HL-60 (cell line): Measurements from ENCODE around the gene MAGEA11.
"Not testable (repeated sequence)": the region's sequence is repeated elsewhere in the genome, so short reads cannot be mapped to it uniquely, and the experiment has no call there.

Experiments used
- DNase-seq, 2 experiments: peaks; one replicate each; pipeline ENCODE4 v3.0.0-alpha.2; 2010 to 2020; ENCODE audit warnings: low read depth in 1 of 2, low spot score in 1 of 2
- H3K27ac ChIP-seq: fragments of 250-450 bp; sonication (Bioruptor Pico); replicated peaks from 2 replicates; pipeline ENCODE4 v1.5.1; 2020; ENCODE audit warnings: mild to moderate bottlenecking, moderate library complexity
- H3K27me3 ChIP-seq: fragments of 250-450 bp; sonication (Bioruptor Pico); 2 replicates; pipeline ENCODE4 v1.5.1; 2021; ENCODE audit warnings: mild to moderate bottlenecking, moderate library complexity; ENCODE audit not compliant: insufficient read depth, poor library complexity, severe bottlenecking
- H3K4me3 ChIP-seq: replicated peaks from 2 replicates; pipeline ENCODE4 v1.5.1; 2011; ENCODE audit warnings: mild to moderate bottlenecking, control low read depth, low read length; ENCODE audit not compliant: insufficient read depth
- CTCF ChIP-seq: IDR thresholded peaks from one replicate; pipeline ENCODE4 v1.5.1; 2011; ENCODE audit warnings: low read length, control low read depth, inconsistent platforms; ENCODE audit not compliant: insufficient read depth
- GABPA ChIP-seq: IDR thresholded peaks from 2 replicates; pipeline ENCODE4 v1.6.1; 2012; ENCODE audit warnings: low read depth
- POLR2AphosphoS5 ChIP-seq: IDR thresholded peaks from 2 replicates; pipeline ENCODE4 v1.6.1; 2012; ENCODE audit warnings: low read depth
- REST ChIP-seq: IDR thresholded peaks from 2 replicates; pipeline ENCODE4 v1.6.1; 2012; ENCODE audit warnings: low read depth; ENCODE audit not compliant: insufficient replicate concordance
- SPI1 ChIP-seq: IDR thresholded peaks from 2 replicates; pipeline ENCODE4 v1.6.1; 2012; ENCODE audit warnings: low read depth, mild to moderate bottlenecking, borderline replicate concordance
- long read RNA-seq: library from polyadenylated mRNA; unstranded; transcript quantifications from one replicate; pipeline ENCODE4 v2.0.0, GENCODE V29; 2020

Gene MAGEA11
- long read RNA-seq, result 0 reads

- Histone ChIP-seq H3K4me3 (no peak within 1 kb of the TSS), H3K27me3 (no peaks in the 10 kb centered on the region), H3K27ac (no peak within 1 kb of the TSS)
- no peak for TF ChIP-seq GABPA
- no peak for TF ChIP-seq SPI1
- no peak for TF ChIP-seq CTCF
- no peak for TF ChIP-seq REST
- no peak for TF ChIP-seq POLR2AphosphoS5
- no peak for DNase-seq
These were observed at the start of gene MAGEA11 for GRCh38 chrX:149711545-149712236. Gene MAGEA11 (plus strand): TSS chrX:149712060. CDS start chrX:149713160, 1,100 bp downstream.

GRCh38 chrX:149675088-149675487 is 36.8 kb upstream of the MAGEA11 start:
- not testable (repeated sequence) for DNase-seq, H3K27ac ChIP-seq, H3K27me3 ChIP-seq, H3K4me3 ChIP-seq

- not testable (repeated sequence) for DNase-seq, H3K27me3 ChIP-seq, H3K4me3 ChIP-seq, H3K27ac ChIP-seq
These were observed 36.3 kb upstream of the MAGEA11 start for GRCh38 chrX:149675554-149675953.

- H3K4me3 ChIP-seq, H3K27me3 ChIP-seq, H3K27ac ChIP-seq, DNase-seq: not testable (repeated sequence)
These were observed 32.6 kb upstream of the MAGEA11 start for GRCh38 chrX:149679164-149679678.

- Histone ChIP-seq H3K27ac (no peak overlapping the region), H3K4me3 (no peak overlapping the region), H3K27me3 (no peaks in the 10 kb centered on the region)
- DNase-seq, result no peak
- TF ChIP-seq GABPA, result no peak
- TF ChIP-seq SPI1, result no peak
- TF ChIP-seq REST, result no peak
- no peak for TF ChIP-seq CTCF
These were observed 30.7 kb upstream of the MAGEA11 start for GRCh38 chrX:149681182-149681581.
